ENCODE data around the gene ANAPC2. TPM values are rescaled to one million over a fixed set of nuclear protein-coding genes. Genes with fewer than 3 reads are reported as not detected.
A peak's percentile ranks its signal among the peaks of the same experiment; 100 is the strongest.

The ANAPC2 gene
- total RNA-seq, 4 donors from 2014 or later = 6.7 to 65.6 (median 24.9) TPM

GRCh38 chr9:137226338-137227053 lies 38.1 kb upstream of the ANAPC2 start:
- TF ChIP-seq CTCF (IDR thresholded peaks at IDR 0.05) = no peak
- no peak overlapping the region for H3K27ac ChIP-seq
- H3K9me3 ChIP-seq = no peaks in the 10 kb centered on the region
- intact Hi-C loops (cut with DNase I; ENCODE audit: low total_unique reads) = loop anchor here (10.0 kb wide), 1 partner anchor 112 kb away; the partner anchor contains the start of gene DPP7
- peaks cover 9 to 24% of the 10 kb centered on the region in 2 donors for H3K27me3 ChIP-seq
- no peak for DNase-seq
- H3K4me1 ChIP-seq = peaks cover 0 to 11% of the 10 kb centered on the region in 2 donors
- no peaks in the 10 kb centered on the region for H3K36me3 ChIP-seq
- H3K4me3 ChIP-seq = no peak overlapping the region

- no peaks in the 10 kb centered on the region for H3K36me3 ChIP-seq
- intact Hi-C loops (cut with DNase I; ENCODE audit: low total_unique reads) = loop anchor here (10.0 kb wide), 1 partner anchor 111 kb away; the partner anchor contains the start of gene DPP7
- H3K4me3 ChIP-seq = no peak overlapping the region
- H3K27me3 ChIP-seq = peaks cover 9 to 24% of the 10 kb centered on the region in 2 donors
- no peak for DNase-seq
- H3K9me3 ChIP-seq = no peaks in the 10 kb centered on the region
- H3K4me1 ChIP-seq = peaks cover 0 to 13% of the 10 kb centered on the region in 2 donors
- TF ChIP-seq POLR2A (IDR thresholded peaks at IDR 0.05) (no peak), CTCF (IDR thresholded peaks at IDR 0.05) (no peak)
- H3K27ac ChIP-seq = no peak overlapping the region
These were observed 37.5 kb upstream of the ANAPC2 start for GRCh38 chr9:137225699-137226331.

GRCh38 chr9:137224830-137225694 lies 36.7 kb upstream of the ANAPC2 start, which contains the start of gene CYSRT1:
TSS of gene CYSRT1 (plus strand) at chr9:137225174. CDS start at chr9:137225622, 448 bp downstream.
- Histone ChIP-seq H3K4me1 (peaks cover 0 to 13% of the 10 kb centered on the region in 2 donors), H3K4me3 (peak within 1 kb of the TSS; percentile 58 to 63), H3K27me3 (peaks cover 9 to 20% of the 10 kb centered on the region in 2 donors), H3K27ac (peak within 1 kb of the TSS; percentile 76 to 90), H3K36me3 (no peaks in the 10 kb centered on the region), H3K9me3 (no peaks in the 10 kb centered on the region)
- intact Hi-C loops (cut with DNase I; ENCODE audit: low total_unique reads) = loop anchor here (10.0 kb wide), 1 partner anchor 110 kb away; the partner anchor contains the start of gene DPP7
- no peak for DNase-seq
- TF ChIP-seq CTCF (IDR thresholded peaks at IDR 0.05) = no peak
- no peak for TF ChIP-seq POLR2A (IDR thresholded peaks at IDR 0.05)

- intact Hi-C loops (cut with DNase I; ENCODE audit: low total_unique reads) = loop anchor here (10.0 kb wide), 1 partner anchor 109 kb away; the partner anchor contains the start of gene DPP7
- H3K4me1 ChIP-seq = peaks cover 0 to 13% of the 10 kb centered on the region in 2 donors
These were observed 35.0 kb upstream of the ANAPC2 start for GRCh38 chr9:137223078-137223970.

More at GRCh38 chr9:137223078-137223970, 35.0 kb upstream of the ANAPC2 start:
- Histone ChIP-seq H3K36me3 (no peaks in the 10 kb centered on the region), H3K9me3 (no peaks in the 10 kb centered on the region), H3K4me3 (peak overlapping the region; percentile 58 to 63), H3K27me3 (peaks cover 3 to 4% of the 10 kb centered on the region in 2 donors), H3K27ac (peak overlapping the region; percentile 76 to 90)
- TF ChIP-seq POLR2A (IDR thresholded peaks at IDR 0.05) (peak; percentile 13 to 67), CTCF (IDR thresholded peaks at IDR 0.05) (peak in 1 of 4 experiments; percentile 38)
- peak; percentile 98 to 99 for DNase-seq
